GM12892 (cell line): Measurements from ENCODE around the gene GRB2.

Experiments used
- POLR2A ChIP-seq: IDR thresholded peaks from 2 replicates; pipeline ENCODE4 v1.6.1; 2011; ENCODE audit warnings: low read depth, low read length, control low read depth
- TAF1 ChIP-seq: IDR thresholded peaks from 2 replicates; pipeline ENCODE4 v1.6.1; 2011; ENCODE audit warnings: low read depth, mild to moderate bottlenecking, control low read depth, low read length, borderline replicate concordance

- TF ChIP-seq POLR2A (peak; percentile 47; the same call in 1 of the 2 replicates), TAF1 (no peak)
These were observed 89.8 kb downstream of the GRB2 start for GRCh38 chr17:75315541-75316243.
